ENCODE data around the gene DHFR. TPM values are rescaled to one million over a fixed set of nuclear protein-coding genes. Genes with fewer than 3 reads are reported as not detected.
"Not testable (repeated sequence)": the region's sequence is repeated elsewhere in the genome, so short reads cannot be mapped to it uniquely, and the experiment has no call there.

DHFR gene
- total and polyA plus RNA-seq, 2 donors (not counting 1 experiment from before 2014, with no cell fraction given): 8.5 to 12.6 TPM

DNA sequence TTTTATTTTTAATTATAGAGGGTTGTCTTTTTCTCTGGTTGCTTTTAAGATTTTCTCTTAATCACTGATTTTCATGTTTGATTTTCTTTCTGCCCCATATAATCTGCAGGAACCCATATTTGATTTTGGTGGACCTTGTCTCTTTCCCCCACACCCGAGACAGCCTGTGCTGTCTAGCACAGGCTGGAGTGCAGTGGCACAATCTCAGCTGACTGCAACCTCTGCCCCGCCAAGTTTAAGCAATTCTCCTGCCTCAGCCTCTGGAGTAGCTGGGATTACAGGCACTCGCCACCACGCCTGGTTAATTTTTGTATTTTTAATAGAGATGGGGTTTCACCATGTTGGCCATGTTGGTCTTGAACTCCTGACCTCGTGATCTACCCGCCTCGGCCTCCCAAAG is 5.9 kb upstream of the DHFR start:
- H3K27ac ChIP-seq (ENCODE audit: low read length in 2 of 2); H3K4me1 ChIP-seq (ENCODE audit: control insufficient read depth in 2 of 2, insufficient read depth in 2 of 2, low read length in 2 of 2); H3K9ac ChIP-seq (ENCODE audit: low read length); H3K4me2 ChIP-seq (replicated peaks; ENCODE audit: low read depth, low read length, poor library complexity, severe bottlenecking); H2AFZ ChIP-seq (ENCODE audit: insufficient read depth, low read depth, low read length, poor library complexity, severe bottlenecking); H3K4me1 Mint-ChIP-seq; H3K27me3 Mint-ChIP-seq; H3K27me3 ChIP-seq (replicated peaks in 1 of 4; ENCODE audit: control extremely low read depth in 1 of 4, control insufficient read depth in 3 of 4, insufficient read depth in 4 of 4, low read length in 3 of 4); H4K20me1 ChIP-seq (ENCODE audit: control insufficient read depth, insufficient read depth, low read length, poor library complexity, severe bottlenecking); H3K4me3 Mint-ChIP-seq; H3K4me3 ChIP-seq (ENCODE audit: control extremely low read depth in 1 of 5, extremely low read depth in 1 of 5, insufficient read depth in 1 of 5, low read depth in 2 of 5, low read length in 4 of 5); ATAC-seq (ENCODE audit: low read depth); POLR2A ChIA-PET; H3K9me3 ChIP-seq (ENCODE audit: control extremely low read depth in 1 of 3, control insufficient read depth in 2 of 3, insufficient read depth in 1 of 3, low read length in 2 of 3); H3K9me3 Mint-ChIP-seq (ENCODE audit: insufficient read depth); H3K27ac Mint-ChIP-seq; DNase-seq; intact Hi-C loops (cut with micrococcal nuclease): not testable (repeated sequence)
- Histone ChIP-seq H3K36me3 (replicated peaks in 1 of 2; ENCODE audit: control extremely low read depth in 1 of 2, control insufficient read depth in 1 of 2, extremely low read depth in 1 of 2, insufficient read depth in 2 of 2, low read length in 1 of 2) (peaks cover 18 to 52% of the 10 kb centered on the region in 2 experiments), H3K79me2 (ENCODE audit: control insufficient read depth, insufficient read depth, low read length) (peaks cover 33% of the 10 kb centered on the region)
- CTCF ChIA-PET: interaction anchor here (1.3 kb wide), 1 partner anchor 11 kb away, joined by 3 read pairs; no protein-coding TSS in a partner anchor
- 85% methylated on average over 2 of the region's 7 CpGs for WGBS (ENCODE audit: insufficient coverage)

DNA sequence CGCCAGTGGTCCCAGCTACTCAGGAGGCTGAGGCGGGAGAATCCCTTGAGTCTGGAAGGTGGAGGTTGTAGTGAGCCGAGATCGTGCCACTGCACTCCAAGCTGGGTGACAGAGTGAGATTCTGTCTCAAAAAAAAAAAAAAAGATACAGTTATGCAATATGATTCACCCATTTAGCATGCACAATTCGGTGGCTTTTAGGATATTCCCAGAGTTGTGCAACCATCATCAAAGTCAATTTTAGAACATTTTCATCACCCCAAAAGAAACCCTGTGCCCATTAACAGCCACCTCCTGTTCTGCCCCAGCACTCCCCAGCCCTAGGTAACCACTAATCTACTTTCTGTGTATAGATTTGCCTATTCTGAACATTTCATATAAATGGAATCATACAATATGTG is 4.3 kb upstream of the DHFR start:
- ATAC-seq (ENCODE audit: low read depth) (no peak), DNase-seq (no peak)
- no peak for TF ChIP-seq EZH2 (IDR thresholded peaks at IDR 0.05; ENCODE audit: borderline replicate concordance, insufficient read depth, low read depth, low read length, poor library complexity, severe bottlenecking)
- TF ChIP-seq, protein P1, sequence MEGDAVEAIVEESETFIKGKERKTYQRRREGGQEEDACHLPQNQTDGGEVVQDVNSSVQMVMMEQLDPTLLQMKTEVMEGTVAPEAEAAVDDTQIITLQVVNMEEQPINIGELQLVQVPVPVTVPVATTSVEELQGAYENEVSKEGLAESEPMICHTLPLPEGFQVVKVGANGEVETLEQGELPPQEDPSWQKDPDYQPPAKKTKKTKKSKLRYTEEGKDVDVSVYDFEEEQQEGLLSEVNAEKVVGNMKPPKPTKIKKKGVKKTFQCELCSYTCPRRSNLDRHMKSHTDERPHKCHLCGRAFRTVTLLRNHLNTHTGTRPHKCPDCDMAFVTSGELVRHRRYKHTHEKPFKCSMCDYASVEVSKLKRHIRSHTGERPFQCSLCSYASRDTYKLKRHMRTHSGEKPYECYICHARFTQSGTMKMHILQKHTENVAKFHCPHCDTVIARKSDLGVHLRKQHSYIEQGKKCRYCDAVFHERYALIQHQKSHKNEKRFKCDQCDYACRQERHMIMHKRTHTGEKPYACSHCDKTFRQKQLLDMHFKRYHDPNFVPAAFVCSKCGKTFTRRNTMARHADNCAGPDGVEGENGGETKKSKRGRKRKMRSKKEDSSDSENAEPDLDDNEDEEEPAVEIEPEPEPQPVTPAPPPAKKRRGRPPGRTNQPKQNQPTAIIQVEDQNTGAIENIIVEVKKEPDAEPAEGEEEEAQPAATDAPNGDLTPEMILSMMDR (IDR thresholded peaks at IDR 0.05): no peak
- H3K4me3 Mint-ChIP-seq: no peak overlapping the region
- Histone ChIP-seq H4K20me1 (ENCODE audit: control insufficient read depth, insufficient read depth, low read length, poor library complexity, severe bottlenecking) (peaks cover 2% of the 10 kb centered on the region), H3K4me2 (replicated peaks; ENCODE audit: low read depth, low read length, poor library complexity, severe bottlenecking) (no peak overlapping the region), H2AFZ (ENCODE audit: insufficient read depth, low read depth, low read length, poor library complexity, severe bottlenecking) (no peak overlapping the region), H3K4me3 (ENCODE audit: control extremely low read depth in 1 of 5, extremely low read depth in 1 of 5, insufficient read depth in 1 of 5, low read depth in 2 of 5, low read length in 4 of 5) (no peak overlapping the region), H3K9ac (ENCODE audit: low read length) (no peak overlapping the region), H3K79me2 (ENCODE audit: control insufficient read depth, insufficient read depth, low read length) (peaks cover 33% of the 10 kb centered on the region), H3K4me1 (ENCODE audit: control insufficient read depth in 2 of 2, insufficient read depth in 2 of 2, low read length in 2 of 2) (peaks cover 9 to 11% of the 10 kb centered on the region in 2 donors), H3K27me3 (replicated peaks in 1 of 4; ENCODE audit: control extremely low read depth in 1 of 4, control insufficient read depth in 3 of 4, insufficient read depth in 4 of 4, low read length in 3 of 4) (no peaks in the 10 kb centered on the region), H3K9me3 (ENCODE audit: control extremely low read depth in 1 of 3, control insufficient read depth in 2 of 3, insufficient read depth in 1 of 3, low read length in 2 of 3) (no peaks in the 10 kb centered on the region), H3K36me3 (replicated peaks in 1 of 2; ENCODE audit: control extremely low read depth in 1 of 2, control insufficient read depth in 1 of 2, extremely low read depth in 1 of 2, insufficient read depth in 2 of 2, low read length in 1 of 2) (peaks cover 10 to 41% of the 10 kb centered on the region in 2 experiments), H3K27ac (ENCODE audit: low read length in 2 of 2) (no peak overlapping the region)
- peaks cover 13% of the 10 kb centered on the region for H3K4me1 Mint-ChIP-seq
- H3K27ac Mint-ChIP-seq: no peak overlapping the region
- intact Hi-C loops (cut with micrococcal nuclease): loop anchor here (5.0 kb wide), 2 partner anchors 667 to 1047 kb away; partner anchors contain the start of genes MTX3 and TENT2
- ChIA-PET CTCF (no interaction called here), POLR2A (no interaction called here)
- no peaks in the 10 kb centered on the region for H3K27me3 Mint-ChIP-seq
- no peaks in the 10 kb centered on the region for H3K9me3 Mint-ChIP-seq (ENCODE audit: insufficient read depth)
- 100% methylated on average over 2 of the region's 5 CpGs for WGBS (ENCODE audit: insufficient coverage)

Measured in B cell (primary cell).